Ovary (tissue), 9 donors: ENCODE measurements around the gene ZSWIM6. TPM values are rescaled to one million over a fixed set of nuclear protein-coding genes. Genes with fewer than 3 reads are reported as not detected.

ENCODE experiments used
- DNase-seq, 5 donors: peaks; one replicate each; pipeline ENCODE4 v3.0.0-alpha.2; 2019 to 2020
- H3K27ac ChIP-seq, 2 donors: fragments of 200-600 bp; one replicate each; pipeline versions ENCODE4 v1.5.1 to v1.8.0; 2019 to 2022
- H3K27me3 ChIP-seq: fragments of 200-600 bp; one replicate; pipeline ENCODE4 v1.8.0; 2022
- H3K36me3 ChIP-seq: fragments of 200-600 bp; sonication (generic); one replicate; pipeline ENCODE4 v1.5.1; 2019
- H3K4me1 ChIP-seq: one replicate; pipeline ENCODE4 v1.8.1; 2013; ENCODE audit warnings: mild to moderate bottlenecking, moderate library complexity; ENCODE audit not compliant: insufficient read depth
- H3K4me3 ChIP-seq: fragments of 200-600 bp; sonication (generic); one replicate; pipeline ENCODE4 v1.5.1; 2017
- H3K9me3 ChIP-seq, 2 donors: fragments of 200-600 bp in 1 of 2; sonication (generic) in 1 of 2; one replicate each; pipeline versions ENCODE4 v1.5.1 to v1.8.1; 2013 to 2019; ENCODE audit warnings: mild to moderate bottlenecking in 1 of 2, moderate library complexity in 1 of 2
- CTCF ChIP-seq, 3 donors: fragments of 450-650 bp in 2 of 3; fragments of 200-600 bp in 1 of 3; IDR thresholded peaks; one replicate each; pipeline versions ENCODE4 v1.5.1 to v1.8.0; 2016 to 2022; ENCODE audit warnings: antibody characterized with exemption in 3 of 3, mild to moderate bottlenecking in 1 of 3
- EP300 ChIP-seq: sonication (generic); formaldehyde crosslinking; IDR thresholded peaks from one replicate; pipeline ENCODE4 v1.6.1; 2017; ENCODE audit warnings: antibody characterized with exemption
- POLR2A ChIP-seq: fragments of 450-650 bp; IDR thresholded peaks from one replicate; pipeline ENCODE4 v1.6.1; 2017; ENCODE audit warnings: antibody characterized with exemption, mild to moderate bottlenecking, moderate library complexity
- WGBS, 3 donors: extraction: QIAGEN DNeasy Blood & Tissue Kit in 1 of 3; methylation state at CpG; one replicate each; pipeline versions ENCODE4 v1.1.5 to v1.1.7; 2013 to 2017; 5-methylcytosine and 5-hydroxymethylcytosine counted together
- intact Hi-C, 4 donors: fragments of 100-400 bp; cut with DNase I; formaldehyde crosslinking; loops; one replicate each; pipeline versions ENCODE4 v1.11.0 to v1.15.1; 2022 to 2023
- polyA plus RNA-seq, 2 donors: library from polyadenylated mRNA; stranded (reverse); fragments of 200-250 nt in 1 of 2; fragments of 350-450 nt in 1 of 2; fragmentation: Illumina TruSeq in 1 of 2; extraction: RNeasy Lipid Tissue Mini Kit (QIAGEN cat#74804) in 1 of 2; gene quantifications; one replicate each; pipeline ENCODE4 v1.2.3, GENCODE V29; 2013 to 2014
- total RNA-seq, 7 donors: library from RNA; depleted of rRNA in 2 of 7; stranded (reverse); fragments of >200 nt in 2 of 7; fragmentation: NEBNext Ultra II Directional in 3 of 7; extraction: Animal tissue kit (Norgen Biotek cat#: 25700) in 3 of 7; gene quantifications; one replicate each; pipeline versions ENCODE4 v1.1.0 to v1.2.4, GENCODE V29; 2016 to 2023
- donor health status: DM: no; HTN: no; CAD: no; lungs with moderate emphysema.
- donor health status: DM: no; HTN: no; CAD: no.
- donor health status: Bipolar disorder and iron deficiency.
- donor health status: DM: yes; HTN: yes; CAD: no.
- donor health status: DM: no; HTN: no; CAD: no.
- donor health status: DM: yes; HTN: yes; CAD: no.

The ZSWIM6 gene
- total and polyA plus RNA-seq, 9 donors: 4.1 to 15.3 (median 10.6) TPM

GRCh38 chr5:61352612-61353156 lies 20.6 kb downstream of the ZSWIM6 start:
- peaks cover 10% of the 10 kb centered on the region for H3K4me1 ChIP-seq
- 20 to 31% (median 27%) methylated on average over 3 of the region's 3 CpGs for WGBS, 3 donors

GRCh38 chr5:61353293-61353692 lies 21.2 kb downstream of the ZSWIM6 start:
- H3K27ac ChIP-seq: no peak overlapping the region
- no peaks in the 10 kb centered on the region for H3K27me3 ChIP-seq
- intact Hi-C loops: no loop called here
- H3K4me3 ChIP-seq: no peak overlapping the region
- 86 to 90% (median 89%) methylated on average over 1 of the region's 1 CpG for WGBS, 3 donors
- no peaks in the 10 kb centered on the region for H3K9me3 ChIP-seq
- TF ChIP-seq POLR2A (no peak), CTCF (IDR thresholded peaks at IDR 0.05) (no peak), EP300 (no peak)
- peaks cover 10% of the 10 kb centered on the region for H3K4me1 ChIP-seq
- no peak for DNase-seq
- H3K36me3 ChIP-seq: no peaks in the 10 kb centered on the region

More at GRCh38 chr5:61352612-61353156, 20.6 kb downstream of the ZSWIM6 start:
- H3K27ac ChIP-seq: no peak overlapping the region
- H3K27me3 ChIP-seq: no peaks in the 10 kb centered on the region
- no peak for DNase-seq
- intact Hi-C loops: no loop called here
- H3K9me3 ChIP-seq: no peaks in the 10 kb centered on the region
- TF ChIP-seq CTCF (IDR thresholded peaks at IDR 0.05) (no peak), POLR2A (no peak), EP300 (no peak)
- no peak overlapping the region for H3K4me3 ChIP-seq
- no peaks in the 10 kb centered on the region for H3K36me3 ChIP-seq

- TF ChIP-seq CTCF (IDR thresholded peaks at IDR 0.05): no peak
- TF ChIP-seq EP300: no peak
- no peak for TF ChIP-seq POLR2A
- Histone ChIP-seq H3K9me3 (no peaks in the 10 kb centered on the region), H3K4me1 (peaks cover 10% of the 10 kb centered on the region), H3K36me3 (no peaks in the 10 kb centered on the region), H3K27me3 (no peaks in the 10 kb centered on the region), H3K27ac (no peak overlapping the region), H3K4me3 (no peak overlapping the region)
- WGBS, 3 donors: 94 to 99% (median 96%) methylated on average over 2 of the region's 2 CpGs
- no peak for DNase-seq
- intact Hi-C loops: no loop called here
Measured at GRCh38 chr5:61354199-61354598, 22.1 kb downstream of the ZSWIM6 start.

- H3K36me3 ChIP-seq: no peaks in the 10 kb centered on the region
- TF ChIP-seq CTCF (IDR thresholded peaks at IDR 0.05) (no peak), EP300 (no peak), POLR2A (no peak)
- intact Hi-C loops: no loop called here
Measured at GRCh38 chr5:61357745-61358144, 25.7 kb downstream of the ZSWIM6 start.

More at GRCh38 chr5:61357745-61358144, 25.7 kb downstream of the ZSWIM6 start:
- H3K27ac ChIP-seq: no peak overlapping the region
- H3K4me1 ChIP-seq: peaks cover 8% of the 10 kb centered on the region
- H3K4me3 ChIP-seq: no peak overlapping the region
- H3K27me3 ChIP-seq: no peaks in the 10 kb centered on the region
- whole genome bisulfite sequencing, 3 donors: 33 to 39% (median 33%) methylated on average over 2 of the region's 2 CpGs
- DNase-seq: no peak
- no peaks in the 10 kb centered on the region for H3K9me3 ChIP-seq
